Esophagus squamous epithelium (tissue), 5 donors: ENCODE data around the gene IRS1. TPM values are rescaled to one million over a fixed set of nuclear protein-coding genes. Genes with fewer than 3 reads are reported as not detected.

ENCODE experiments used
- DNase-seq: peaks from one replicate; lab custom pipeline; 2025; lab: John Stamatoyannopoulos, UW
- H3K27ac ChIP-seq, 4 donors: fragments of 200-600 bp; sonication (generic); one replicate each; pipeline ENCODE4 v1.5.1; 2016 to 2019; ENCODE audit warnings: mild to moderate bottlenecking in 1 of 4
- H3K27me3 ChIP-seq, 4 donors: fragments of 200-600 bp; sonication (generic); 1 replicate in 3 of 4; 2 replicates in 1 of 4; pipeline versions ENCODE4 v1.5.1 to v1.6.0; 2017 to 2021; ENCODE audit warnings: antibody characterized with exemption in 1 of 4
- H3K36me3 ChIP-seq, 3 donors: fragments of 200-600 bp; sonication (generic); one replicate each; pipeline ENCODE4 v1.5.1; 2016 to 2019
- H3K4me1 ChIP-seq, 3 donors: fragments of 200-600 bp; sonication (generic); one replicate each; pipeline ENCODE4 v1.5.1; 2017 to 2019
- H3K4me3 ChIP-seq, 4 donors: fragments of 200-600 bp; sonication (generic); 1 replicate in 3 of 4; 2 replicates in 1 of 4; pipeline ENCODE4 v1.5.1; 2016 to 2019; ENCODE audit warnings: mild to moderate bottlenecking in 2 of 4, moderate library complexity in 1 of 4
- H3K9me3 ChIP-seq, 3 donors: fragments of 200-600 bp; sonication (generic); one replicate each; pipeline ENCODE4 v1.5.1; 2016 to 2019
- CTCF ChIP-seq, 6 experiments: fragments of 450-650 bp in 4 of 6; fragments of 200-600 bp in 2 of 6; sonication (generic) in 2 of 6; IDR thresholded peaks; one replicate each; pipeline ENCODE4 v1.5.1; 2016 to 2019; ENCODE audit warnings: antibody characterized with exemption in 6 of 6, mild to moderate bottlenecking in 4 of 6, moderate library complexity in 4 of 6
- POLR2A ChIP-seq, 4 donors: fragments of 450-650 bp; IDR thresholded peaks; one replicate each; pipeline ENCODE4 v1.6.1; 2017; ENCODE audit warnings: antibody characterized with exemption in 4 of 4, mild to moderate bottlenecking in 4 of 4, moderate library complexity in 3 of 4
- WGBS, 2 donors: methylation state at CpG; one replicate each; pipeline ENCODE4 v1.1.5; 2018; 5-methylcytosine and 5-hydroxymethylcytosine counted together
- intact Hi-C: fragments of 100-400 bp; cut with DNase I; formaldehyde crosslinking; loops from one replicate; pipeline ENCODE4 v1.15.0; 2022
- total RNA-seq, 4 donors: library from RNA; depleted of rRNA; stranded (reverse); fragments of >200 nt; gene quantifications; one replicate each; pipeline ENCODE4 v1.1.0, GENCODE V29; 2016
- donor health status: DM: yes; HTN: yes; CAD: no.

The IRS1 gene
- total RNA-seq, 4 donors from 2014 or later = 3.5 to 20.5 (median 14.2) TPM

- no peaks in the 10 kb centered on the region for H3K9me3 ChIP-seq
- intact Hi-C loops = loop anchor here (5.0 to 10.0 kb wide), 3 partner anchors 142 to 905 kb away; no protein-coding TSS in a partner anchor
- TF ChIP-seq CTCF (IDR thresholded peaks at IDR 0.05) (peak in 5 of 6 experiments; percentile 24 to 76 (median 58)), POLR2A (IDR thresholded peaks at IDR 0.05) (no peak)
- H3K4me1 ChIP-seq = peaks cover 23 to 94% (median 29%) of the 10 kb centered on the region in 3 donors
- no peaks in the 10 kb centered on the region for H3K36me3 ChIP-seq
- peak overlapping the region; percentile 63 to 78 (median 68) for H3K4me3 ChIP-seq
- peaks cover 0 to 50% (median 0%) of the 10 kb centered on the region in 4 donors for H3K27me3 ChIP-seq
- H3K27ac ChIP-seq = peak overlapping the region; percentile 85 to 97 (median 96)
- WGBS, 2 donors = 38 to 40% methylated on average over 5 to 11 of the region's 17 CpGs
- no peak for DNase-seq
Measured at GRCh38 chr2:226796840-226797288, 2.8 kb downstream of the IRS1 start.

- Histone ChIP-seq H3K27me3 (peaks cover 0 to 46% (median 0%) of the 10 kb centered on the region in 4 donors), H3K4me3 (peak overlapping the region; percentile 63 to 78 (median 68)), H3K36me3 (no peaks in the 10 kb centered on the region), H3K9me3 (no peaks in the 10 kb centered on the region), H3K27ac (peak overlapping the region; percentile 85 to 97 (median 96)), H3K4me1 (peaks cover 19 to 90% (median 23%) of the 10 kb centered on the region in 3 donors)
- intact Hi-C loops = loop anchor here (5.0 to 10.0 kb wide), 3 partner anchors 141 to 904 kb away; no protein-coding TSS in a partner anchor
- no peak for DNase-seq
- WGBS, 2 donors = 44 to 58% methylated on average over 9 of the region's 25 CpGs
- TF ChIP-seq POLR2A (IDR thresholded peaks at IDR 0.05) (no peak), CTCF (IDR thresholded peaks at IDR 0.05) (no peak)
Measured at GRCh38 chr2:226796012-226796839, 3.4 kb downstream of the IRS1 start.

DNA sequence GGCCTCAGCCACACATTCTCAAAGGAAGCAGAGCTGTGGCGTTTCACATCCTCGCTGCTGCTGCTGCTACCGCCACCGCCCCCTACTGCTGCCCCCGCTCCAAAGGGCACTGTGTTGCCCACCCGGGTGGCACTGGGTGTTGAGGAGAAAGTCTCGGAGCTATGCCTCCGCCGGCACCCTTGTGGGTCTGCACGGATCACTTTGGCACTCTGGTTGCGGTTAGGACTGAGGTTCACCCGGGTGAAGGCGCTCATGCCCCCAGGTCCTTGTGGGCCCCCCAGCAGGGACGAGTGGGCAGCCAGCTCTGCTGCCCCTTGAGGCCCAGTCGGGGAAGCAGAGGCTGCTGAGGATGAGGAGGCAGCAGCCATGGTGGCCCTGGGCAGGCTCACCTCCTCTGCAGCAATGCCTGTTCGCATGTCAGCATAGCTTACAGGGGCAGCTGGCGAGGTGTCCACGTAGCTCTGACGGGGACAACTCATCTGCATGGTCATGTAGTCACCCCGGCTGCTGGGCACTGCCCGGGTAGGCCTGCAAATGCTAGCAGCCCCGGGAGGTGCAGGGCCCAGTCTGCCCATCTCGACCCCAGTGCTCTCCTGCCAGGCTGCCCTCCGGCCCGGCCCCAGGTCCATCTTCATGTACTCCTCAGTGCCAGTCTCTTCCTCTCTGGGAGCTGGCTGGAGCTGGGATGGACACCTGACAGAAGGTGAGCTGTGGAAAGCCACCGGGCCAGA, 4.2 kb downstream of the IRS1 start:
- intact Hi-C loops = loop anchor here (5.0 to 10.0 kb wide), 3 partner anchors 141 to 903 kb away; no protein-coding TSS in a partner anchor
- TF ChIP-seq POLR2A (IDR thresholded peaks at IDR 0.05) (no peak), CTCF (IDR thresholded peaks at IDR 0.05) (no peak)
- H3K27ac ChIP-seq = peak overlapping the region; percentile 85 to 97 (median 96)
- no peak for DNase-seq
- no peaks in the 10 kb centered on the region for H3K9me3 ChIP-seq
- H3K4me1 ChIP-seq = peaks cover 13 to 89% (median 24%) of the 10 kb centered on the region in 3 donors
- H3K27me3 ChIP-seq = peaks cover 0 to 39% (median 0%) of the 10 kb centered on the region in 4 donors
- H3K4me3 ChIP-seq = peak overlapping the region; percentile 63 to 78 (median 68)
- no peaks in the 10 kb centered on the region for H3K36me3 ChIP-seq
- WGBS, 2 donors = 15 to 38% methylated on average over 5 to 7 of the region's 26 CpGs

DNA sequence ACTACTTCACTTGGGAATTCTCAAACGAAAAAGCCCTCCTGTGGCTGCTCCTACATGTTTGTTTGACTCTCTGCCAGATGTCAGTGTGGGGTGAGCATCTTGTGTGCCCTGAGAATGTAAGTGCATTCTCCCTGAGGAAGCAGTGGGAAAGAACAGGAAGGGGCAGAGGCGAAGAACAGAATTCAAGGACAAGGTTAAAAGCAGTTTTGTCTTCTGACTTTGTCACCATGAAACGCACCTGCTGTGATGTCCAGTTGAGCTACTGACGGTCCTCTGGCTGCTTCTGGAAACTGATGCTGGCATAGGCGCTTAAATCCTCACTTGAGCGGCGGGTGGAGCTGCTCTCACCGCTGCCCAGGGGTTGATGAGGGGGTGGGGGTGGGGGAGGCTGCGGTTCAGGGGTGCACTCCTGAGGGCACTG, 4.9 kb downstream of the IRS1 start:
- TF ChIP-seq CTCF (IDR thresholded peaks at IDR 0.05) = no peak
- no peak for TF ChIP-seq POLR2A (IDR thresholded peaks at IDR 0.05)
- no peak for DNase-seq
- Histone ChIP-seq H3K36me3 (no peaks in the 10 kb centered on the region), H3K27ac (peak overlapping the region; percentile 85 to 97 (median 96)), H3K4me1 (peaks cover 13 to 89% (median 20%) of the 10 kb centered on the region in 3 donors), H3K9me3 (no peaks in the 10 kb centered on the region), H3K27me3 (peaks cover 0 to 32% (median 0%) of the 10 kb centered on the region in 4 donors), H3K4me3 (peak overlapping the region; percentile 63 to 78 (median 68))
- WGBS, 2 donors = 0 to 12% methylated on average over 2 to 5 of the region's 9 CpGs
- intact Hi-C loops = loop anchor here (5.0 to 10.0 kb wide), 3 partner anchors 140 to 902 kb away; no protein-coding TSS in a partner anchor
